Glutamatergic neuron (in vitro differentiated cells): ENCODE measurements around the gene RHO. TPM values are rescaled to one million over a fixed set of nuclear protein-coding genes. Genes with fewer than 3 reads are reported as not detected.
A peak's percentile ranks its signal among the peaks of the same experiment; 100 is the strongest.

Experiments
- DNase-seq: peaks from one replicate; pipeline ENCODE4 v3.0.0; 2022
- H3K27ac Mint-ChIP-seq: one replicate; pipeline ENCODE4 v1.8.0; 2020; ENCODE audit warnings: mild to moderate bottlenecking, mixed read lengths, inconsistent platforms; ENCODE audit not compliant: unreplicated experiment
- H3K27me3 Mint-ChIP-seq: one replicate; pipeline ENCODE4 v1.8.0; 2020; ENCODE audit warnings: mild to moderate bottlenecking, moderate library complexity, mixed read lengths, inconsistent platforms; ENCODE audit not compliant: unreplicated experiment
- H3K36me3 Mint-ChIP-seq: one replicate; pipeline ENCODE4 v1.8.0; 2020; ENCODE audit warnings: mild to moderate bottlenecking, mixed read lengths, inconsistent platforms; ENCODE audit not compliant: unreplicated experiment
- H3K4me1 Mint-ChIP-seq: one replicate; pipeline ENCODE4 v1.8.0; 2020; ENCODE audit warnings: mild to moderate bottlenecking, low read depth, mixed read lengths, inconsistent platforms; ENCODE audit not compliant: unreplicated experiment
- H3K4me3 Mint-ChIP-seq: one replicate; pipeline ENCODE4 v1.8.0; 2020; ENCODE audit warnings: mild to moderate bottlenecking, mixed read lengths, inconsistent platforms; ENCODE audit not compliant: unreplicated experiment
- H3K9me3 Mint-ChIP-seq: one replicate; pipeline ENCODE4 v1.8.0; 2020; ENCODE audit warnings: mild to moderate bottlenecking, moderate library complexity, mixed read lengths, inconsistent platforms; ENCODE audit not compliant: unreplicated experiment
- total RNA-seq: library from RNA; stranded (reverse); fragmentation: NEBNext Ultra II Directional; extraction: Animal tissue kit (Norgen Biotek cat#: 25700); gene quantifications from one replicate; pipeline ENCODE4 v1.2.1, GENCODE V29; 2021; ENCODE audit not compliant: unreplicated experiment
- TF ChIP-seq, protein P1 (sequence below): fragments of 200-600 bp; sonication (generic); IDR thresholded peaks from one replicate; pipeline ENCODE4 v1.5.0; 2021; ENCODE audit not compliant: partially characterized antibody, unreplicated experiment

The RHO gene
- total RNA-seq, 1 donor from 2014 or later = not detected

DNA sequence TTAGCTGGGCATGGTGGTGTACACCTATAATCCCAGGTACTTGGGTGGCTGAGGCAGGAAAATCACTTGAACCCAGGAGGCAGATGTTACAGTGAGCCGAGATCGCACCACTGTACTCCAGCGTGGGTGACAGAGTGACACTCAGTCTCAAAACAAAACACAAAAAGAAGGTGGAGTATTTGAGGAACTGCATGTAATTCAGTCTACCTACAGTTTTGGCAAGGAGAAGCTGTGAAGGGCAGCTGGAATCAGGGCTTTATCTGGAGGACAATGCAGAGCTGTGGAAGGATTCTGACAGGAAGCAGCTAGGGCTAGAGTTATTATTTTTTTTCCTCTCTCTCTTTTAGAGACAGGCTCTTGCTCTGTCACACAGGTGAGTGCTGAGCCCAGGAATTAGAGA is 21.4 kb downstream of the RHO start:
- H3K27me3 Mint-ChIP-seq = peaks cover 13% of the 10 kb centered on the region
- H3K36me3 Mint-ChIP-seq = no peaks in the 10 kb centered on the region
- peaks cover 2% of the 10 kb centered on the region for H3K9me3 Mint-ChIP-seq
- H3K27ac Mint-ChIP-seq = no peak overlapping the region
- peaks cover 21% of the 10 kb centered on the region for H3K4me1 Mint-ChIP-seq
- TF ChIP-seq, protein P1, sequence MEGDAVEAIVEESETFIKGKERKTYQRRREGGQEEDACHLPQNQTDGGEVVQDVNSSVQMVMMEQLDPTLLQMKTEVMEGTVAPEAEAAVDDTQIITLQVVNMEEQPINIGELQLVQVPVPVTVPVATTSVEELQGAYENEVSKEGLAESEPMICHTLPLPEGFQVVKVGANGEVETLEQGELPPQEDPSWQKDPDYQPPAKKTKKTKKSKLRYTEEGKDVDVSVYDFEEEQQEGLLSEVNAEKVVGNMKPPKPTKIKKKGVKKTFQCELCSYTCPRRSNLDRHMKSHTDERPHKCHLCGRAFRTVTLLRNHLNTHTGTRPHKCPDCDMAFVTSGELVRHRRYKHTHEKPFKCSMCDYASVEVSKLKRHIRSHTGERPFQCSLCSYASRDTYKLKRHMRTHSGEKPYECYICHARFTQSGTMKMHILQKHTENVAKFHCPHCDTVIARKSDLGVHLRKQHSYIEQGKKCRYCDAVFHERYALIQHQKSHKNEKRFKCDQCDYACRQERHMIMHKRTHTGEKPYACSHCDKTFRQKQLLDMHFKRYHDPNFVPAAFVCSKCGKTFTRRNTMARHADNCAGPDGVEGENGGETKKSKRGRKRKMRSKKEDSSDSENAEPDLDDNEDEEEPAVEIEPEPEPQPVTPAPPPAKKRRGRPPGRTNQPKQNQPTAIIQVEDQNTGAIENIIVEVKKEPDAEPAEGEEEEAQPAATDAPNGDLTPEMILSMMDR = no peak
- DNase-seq = no peak
- H3K4me3 Mint-ChIP-seq = no peak overlapping the region

GRCh38 chr3:129552287-129553050 is 24.0 kb downstream of the RHO start:
- no peaks in the 10 kb centered on the region for H3K36me3 Mint-ChIP-seq
- TF ChIP-seq, protein P1 = no peak
- no peak overlapping the region for H3K4me3 Mint-ChIP-seq

DNA sequence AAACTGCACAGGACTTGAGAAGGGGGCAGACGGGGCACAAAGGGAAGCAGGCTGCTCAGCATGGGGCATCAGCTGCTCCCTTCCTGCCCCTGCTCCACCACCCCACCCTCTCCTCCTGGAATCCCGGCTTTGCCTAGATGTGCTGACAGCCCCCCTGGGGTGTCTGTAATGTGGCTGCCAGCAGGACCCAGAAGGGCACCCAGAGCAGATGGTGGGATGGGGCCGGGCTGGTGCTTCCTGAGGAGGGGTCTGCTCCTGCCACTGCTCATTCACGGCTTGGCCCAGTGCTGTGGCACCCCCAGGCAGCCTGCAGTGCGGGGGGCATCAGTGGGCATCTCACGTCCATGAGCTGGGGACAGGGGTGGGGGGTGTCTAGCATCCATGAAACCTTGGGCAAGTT is 24.7 kb downstream of the RHO start:
- Mint-ChIP-seq H3K36me3 (no peaks in the 10 kb centered on the region), H3K9me3 (peaks cover 4% of the 10 kb centered on the region), H3K4me3 (no peak overlapping the region), H3K27me3 (peaks cover 10% of the 10 kb centered on the region), H3K27ac (no peak overlapping the region), H3K4me1 (peaks cover 36% of the 10 kb centered on the region)
- DNase-seq = no peak
- TF ChIP-seq, protein P1 = no peak

More at GRCh38 chr3:129552287-129553050, 24.0 kb downstream of the RHO start:
- Mint-ChIP-seq H3K27ac (no peak overlapping the region), H3K4me1 (peaks cover 30% of the 10 kb centered on the region), H3K9me3 (peaks cover 4% of the 10 kb centered on the region), H3K27me3 (peaks cover 11% of the 10 kb centered on the region)
- no peak for DNase-seq

DNA sequence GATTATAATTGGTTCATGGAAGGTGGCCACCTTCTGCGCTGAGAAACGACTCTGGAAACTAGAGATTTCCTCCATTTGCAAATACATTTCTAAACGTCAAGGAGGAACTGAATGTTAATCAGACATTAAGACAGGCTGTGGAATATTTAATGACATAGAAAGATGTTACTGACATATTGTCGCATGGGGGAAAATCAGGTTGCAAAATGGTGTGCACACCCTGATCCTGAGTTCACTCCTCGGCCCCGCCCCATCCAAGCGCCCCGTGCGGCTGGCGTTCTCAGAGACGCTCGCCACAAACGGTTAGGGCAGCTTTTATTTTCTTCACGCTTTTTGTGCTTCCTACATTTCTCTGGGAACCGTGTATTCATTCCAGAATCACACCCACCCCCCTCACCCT is 25.3 kb downstream of the RHO start:
- Mint-ChIP-seq H3K27ac (peak overlapping the region; percentile 22), H3K4me1 (peaks cover 39% of the 10 kb centered on the region), H3K4me3 (no peak overlapping the region), H3K27me3 (peaks cover 8% of the 10 kb centered on the region), H3K36me3 (no peaks in the 10 kb centered on the region), H3K9me3 (peaks cover 4% of the 10 kb centered on the region)
- TF ChIP-seq, protein P1 = no peak
- no peak for DNase-seq

DNA sequence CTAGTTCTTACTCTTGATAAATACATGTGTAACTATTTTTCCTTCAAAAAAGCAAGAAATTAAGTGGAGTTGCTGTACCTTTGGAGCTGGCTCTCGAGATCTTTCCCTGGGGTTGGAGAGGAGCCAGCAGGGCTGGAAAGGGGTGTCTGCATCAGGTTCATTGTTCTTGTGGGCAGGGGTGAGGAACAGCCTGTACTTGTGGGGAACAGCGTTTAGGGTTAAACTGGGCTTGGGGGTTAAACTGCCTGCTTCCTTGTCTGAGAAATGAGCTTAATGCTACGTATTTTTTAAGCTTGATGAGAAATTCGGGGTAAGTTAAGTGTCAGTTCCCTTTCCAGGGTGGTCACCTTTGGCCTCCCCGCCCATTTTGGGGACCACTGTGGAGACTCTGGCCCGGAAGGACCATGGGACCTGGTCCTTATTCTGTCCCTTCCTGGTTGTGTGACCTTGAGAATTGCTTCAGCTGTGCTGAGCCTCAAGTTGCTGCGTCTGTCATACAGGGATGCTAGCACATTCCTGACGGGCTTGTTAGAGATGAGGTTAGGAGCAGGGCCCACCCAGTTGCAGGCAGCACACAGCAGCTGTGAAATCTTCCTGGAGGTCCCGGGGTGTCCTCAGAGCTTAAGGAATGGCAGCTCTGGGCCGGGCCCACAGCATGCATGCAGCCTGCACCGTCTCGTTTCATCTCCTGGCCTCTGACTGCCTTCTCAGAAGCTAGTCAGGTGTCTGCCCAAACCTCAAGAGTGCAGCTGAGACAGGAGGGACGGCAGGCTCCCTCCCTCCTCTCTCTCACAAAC is 26.1 kb downstream of the RHO start:
- peaks cover 39% of the 10 kb centered on the region for H3K4me1 Mint-ChIP-seq
- peaks cover 4% of the 10 kb centered on the region for H3K9me3 Mint-ChIP-seq
- H3K27me3 Mint-ChIP-seq = peaks cover 8% of the 10 kb centered on the region
- no peak overlapping the region for H3K4me3 Mint-ChIP-seq
- TF ChIP-seq, protein P1 = no peak
- peak overlapping the region; percentile 17 for H3K27ac Mint-ChIP-seq
- DNase-seq = no peak
- no peaks in the 10 kb centered on the region for H3K36me3 Mint-ChIP-seq
